Fibroblast of skin of left biceps (primary cell): Measurements from ENCODE around the gene ING3.
A peak's percentile ranks its signal among the peaks of the same experiment; 100 is the strongest.

Source experiments
- DNase-seq, 2 experiments: peaks; one replicate each; pipeline ENCODE4 v3.0.0-alpha.2; 2013; ENCODE audit warnings: low read depth in 2 of 2

The ING3 gene, protein sequence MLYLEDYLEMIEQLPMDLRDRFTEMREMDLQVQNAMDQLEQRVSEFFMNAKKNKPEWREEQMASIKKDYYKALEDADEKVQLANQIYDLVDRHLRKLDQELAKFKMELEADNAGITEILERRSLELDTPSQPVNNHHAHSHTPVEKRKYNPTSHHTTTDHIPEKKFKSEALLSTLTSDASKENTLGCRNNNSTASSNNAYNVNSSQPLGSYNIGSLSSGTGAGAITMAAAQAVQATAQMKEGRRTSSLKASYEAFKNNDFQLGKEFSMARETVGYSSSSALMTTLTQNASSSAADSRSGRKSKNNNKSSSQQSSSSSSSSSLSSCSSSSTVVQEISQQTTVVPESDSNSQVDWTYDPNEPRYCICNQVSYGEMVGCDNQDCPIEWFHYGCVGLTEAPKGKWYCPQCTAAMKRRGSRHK

DNA sequence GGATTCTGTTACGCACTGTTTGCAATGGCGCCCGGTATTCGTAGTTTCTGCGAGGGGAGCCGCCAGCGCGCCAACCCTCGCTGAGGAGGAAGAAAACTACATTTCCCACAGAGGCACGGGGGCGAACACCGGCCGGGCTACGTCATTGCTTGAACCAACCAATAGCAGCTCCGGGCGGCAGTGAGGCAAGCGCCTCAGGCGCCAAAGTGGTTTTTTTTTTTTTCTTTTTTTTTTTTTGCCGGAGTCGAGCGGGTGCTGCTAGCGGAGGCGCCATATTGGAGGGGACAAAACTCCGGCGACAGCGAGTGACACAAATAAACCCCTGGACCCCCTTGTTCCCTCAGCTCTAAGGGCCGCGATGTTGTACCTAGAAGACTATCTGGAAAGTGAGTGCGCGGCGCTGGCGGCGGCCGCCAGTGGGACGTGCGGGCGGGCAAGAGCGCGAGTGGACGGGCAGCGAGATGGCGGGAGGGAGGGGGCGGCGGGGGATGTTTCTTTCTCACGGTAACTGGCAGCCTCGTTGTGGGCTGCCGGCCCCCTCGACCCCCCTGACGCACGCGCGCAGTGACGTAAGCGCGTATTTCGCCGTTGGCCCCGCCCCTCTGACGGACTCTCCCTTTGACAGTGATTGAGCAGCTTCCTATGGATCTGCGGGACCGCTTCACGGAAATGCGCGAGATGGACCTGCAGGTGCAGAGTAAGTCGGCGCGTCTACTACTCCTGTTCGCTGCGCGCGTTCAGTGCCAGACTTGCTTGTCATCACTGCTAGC is at the start of gene ING3:
ING3 (plus strand) TSS at position 239 of the 770 bp plus-strand sequence; CDS start at position 359, 120 bp downstream.
- peak; percentile 92 to 93 for DNase-seq

DNA sequence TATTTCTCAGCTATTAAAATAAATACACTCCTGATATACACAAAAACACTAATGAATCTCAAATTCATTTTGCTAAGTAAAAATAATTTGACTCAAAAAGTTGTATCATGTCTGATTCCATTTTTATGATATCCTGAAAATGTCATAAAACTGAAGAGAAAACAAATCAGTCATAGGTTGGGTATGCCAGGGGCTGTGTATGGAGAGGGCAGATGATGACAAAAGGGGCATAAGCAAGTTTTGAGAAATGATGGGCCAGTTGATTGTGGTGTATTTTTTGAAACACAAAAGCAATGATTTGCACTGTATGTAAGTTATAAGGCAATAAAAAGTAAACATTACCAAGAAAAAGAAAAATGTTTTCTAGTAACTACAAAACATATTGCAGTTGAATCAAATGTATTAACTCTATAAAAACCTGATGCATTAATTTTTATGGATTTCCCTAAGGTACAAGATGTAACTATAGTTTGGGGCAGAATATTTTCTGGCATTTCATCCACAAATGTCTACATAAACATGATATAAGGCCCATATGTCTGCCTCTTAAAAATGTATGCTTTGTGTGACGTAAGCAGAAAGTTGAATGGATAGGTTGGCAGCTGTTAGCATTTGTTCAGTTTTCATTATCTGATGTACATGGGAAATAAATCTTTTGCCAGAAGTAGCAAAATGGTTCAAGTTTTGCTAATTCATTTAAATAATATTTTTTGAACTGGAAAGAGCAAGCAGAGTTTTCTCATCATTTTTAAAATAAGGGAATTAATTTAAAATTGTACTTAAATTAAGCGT is 35.1 kb upstream of the ING3 start:
- no peak for DNase-seq

DNA sequence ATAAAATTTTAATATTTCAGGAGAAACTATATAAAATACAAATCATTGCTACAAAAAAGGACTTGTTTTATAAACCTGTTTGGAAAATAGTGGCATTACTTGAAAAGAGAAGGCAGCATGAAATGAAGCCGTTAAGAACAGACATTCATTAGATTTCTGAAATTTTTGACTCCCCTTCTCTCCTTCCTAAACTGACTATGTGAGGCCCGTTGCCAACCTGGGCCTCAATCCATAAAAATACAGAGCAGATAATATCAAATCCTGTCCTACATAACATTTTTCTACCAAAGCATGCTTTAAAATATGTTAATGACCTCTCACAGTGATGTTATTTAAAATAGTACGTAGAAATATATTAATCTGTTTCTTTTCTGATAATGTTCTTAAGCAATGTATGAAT is 34.5 kb upstream of the ING3 start:
- DNase-seq, result no peak

DNA sequence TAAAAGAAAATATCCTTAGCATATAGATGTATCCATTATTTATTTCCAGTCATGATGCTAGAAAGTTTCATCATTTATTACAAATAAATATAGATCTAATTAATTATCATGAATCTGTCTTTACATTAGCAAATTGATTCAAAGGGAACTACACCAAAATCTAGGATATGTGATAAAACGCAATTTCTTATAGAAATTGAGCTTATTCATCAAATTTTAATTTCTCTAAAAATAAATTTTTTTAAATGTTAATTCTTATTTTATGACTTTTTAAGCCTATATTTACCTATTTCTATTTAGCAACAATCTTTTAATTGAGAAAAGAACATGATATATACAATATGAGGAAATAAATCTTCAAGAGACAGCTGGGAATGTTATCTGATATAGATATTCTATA is 34.0 kb upstream of the ING3 start:
- no peak for DNase-seq

DNA sequence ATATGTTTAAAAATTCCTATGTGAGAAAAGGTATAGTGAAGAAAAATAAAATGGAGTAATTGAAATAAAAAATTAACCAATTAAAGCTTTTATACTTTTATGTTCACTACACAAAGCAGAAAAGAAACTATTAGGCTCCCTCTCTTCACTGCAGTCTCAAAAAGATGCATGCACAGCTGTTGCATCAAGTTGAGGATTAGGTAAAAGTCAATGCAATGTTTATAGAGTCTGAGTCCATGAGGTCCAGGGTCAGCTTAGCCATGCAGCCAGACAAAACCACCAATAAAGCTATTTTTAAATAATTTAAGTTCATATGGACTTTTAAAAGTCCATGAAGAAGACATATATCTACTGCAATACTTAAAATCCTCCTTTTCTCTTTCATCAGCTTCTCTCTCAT is 31.1 kb upstream of the ING3 start:
- DNase-seq, result no peak

DNA sequence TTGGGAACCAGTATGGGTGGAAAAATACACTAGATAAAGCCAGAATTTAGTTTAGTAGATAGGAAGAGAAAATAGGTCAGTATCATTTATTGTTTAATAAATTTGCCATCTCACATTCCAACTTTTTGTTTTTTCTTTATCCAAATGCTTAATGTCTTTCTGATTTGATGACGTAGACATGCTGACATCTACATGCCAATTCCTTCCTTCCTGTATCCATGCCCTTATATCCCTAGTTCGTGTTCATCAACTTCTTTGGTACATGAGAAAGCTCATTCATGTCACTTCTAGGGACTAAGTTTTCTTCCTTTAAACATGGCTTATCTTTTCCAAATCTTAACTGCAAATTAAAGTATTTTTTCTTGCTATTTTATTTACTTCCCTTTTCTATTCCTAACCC is 30.5 kb upstream of the ING3 start:
- no peak for DNase-seq

DNA sequence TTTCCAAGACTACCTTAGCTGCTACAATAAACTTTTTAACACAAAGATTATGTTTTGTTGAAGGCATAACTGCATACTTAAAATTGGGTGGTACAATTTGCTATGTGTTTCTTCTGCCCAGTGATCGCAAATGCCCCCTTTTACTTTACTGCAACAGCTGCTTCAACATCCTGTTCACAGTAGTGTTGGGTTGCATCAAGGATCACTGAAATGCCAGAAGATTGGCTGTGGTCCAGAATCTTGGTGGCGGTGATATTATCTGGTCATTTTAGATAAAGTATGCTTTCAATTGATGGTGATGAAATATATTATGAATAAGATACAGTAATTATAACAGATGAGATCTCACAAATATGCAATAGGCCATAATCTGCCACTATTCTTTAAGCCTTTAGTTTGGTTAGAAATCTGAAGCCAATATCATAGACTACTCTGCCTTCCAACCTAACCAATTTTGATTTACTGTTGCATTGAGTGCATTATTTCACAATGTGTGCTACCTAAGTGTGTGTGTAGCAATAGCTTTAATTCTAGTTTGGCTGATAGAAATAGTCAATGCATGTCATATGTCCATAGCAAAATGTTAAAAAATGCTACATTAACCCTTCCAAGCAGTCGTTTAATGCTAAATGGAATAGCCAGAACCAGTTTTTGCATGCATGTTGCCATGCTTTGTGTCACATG is 29.8 kb upstream of the ING3 start:
- no peak for DNase-seq

DNA sequence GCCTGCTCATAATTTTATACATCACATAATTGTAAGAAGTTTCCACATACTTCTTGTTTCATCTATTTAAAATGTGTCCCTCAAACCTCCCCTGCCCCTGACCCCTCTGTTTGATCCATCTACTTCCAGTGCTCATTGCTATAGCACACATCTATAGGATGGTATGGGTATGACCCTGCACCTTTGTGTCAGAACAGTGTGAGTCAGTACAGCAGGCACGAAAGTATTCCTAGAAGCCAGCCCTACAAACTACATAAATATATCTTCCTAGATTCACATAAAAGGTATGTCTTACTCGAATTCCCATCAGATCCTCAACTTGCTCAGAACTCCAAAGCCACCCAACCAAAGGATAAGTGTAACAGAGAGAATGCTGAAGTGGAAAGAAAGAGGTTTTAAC is 25.7 kb upstream of the ING3 start:
- no peak for DNase-seq

DNA sequence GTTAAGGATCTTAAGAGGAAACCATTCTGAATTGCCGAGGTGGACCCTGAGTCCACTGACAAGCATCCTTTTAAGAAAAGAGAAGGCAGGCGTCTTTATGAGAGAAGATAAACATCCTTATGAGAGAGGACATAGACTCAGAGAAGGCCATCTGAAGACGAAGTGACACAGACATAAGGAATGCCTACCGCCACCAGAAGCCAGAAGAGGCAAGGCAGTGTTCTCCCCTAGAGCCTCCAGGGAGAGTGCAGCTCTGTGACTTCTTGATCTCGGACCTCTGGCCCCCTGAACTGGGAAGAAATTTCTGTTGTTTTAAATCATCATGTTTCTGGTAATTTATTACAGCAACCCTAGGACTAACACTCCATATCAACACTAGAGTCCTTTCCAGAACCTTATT is 25.2 kb upstream of the ING3 start:
- no peak for DNase-seq

DNA sequence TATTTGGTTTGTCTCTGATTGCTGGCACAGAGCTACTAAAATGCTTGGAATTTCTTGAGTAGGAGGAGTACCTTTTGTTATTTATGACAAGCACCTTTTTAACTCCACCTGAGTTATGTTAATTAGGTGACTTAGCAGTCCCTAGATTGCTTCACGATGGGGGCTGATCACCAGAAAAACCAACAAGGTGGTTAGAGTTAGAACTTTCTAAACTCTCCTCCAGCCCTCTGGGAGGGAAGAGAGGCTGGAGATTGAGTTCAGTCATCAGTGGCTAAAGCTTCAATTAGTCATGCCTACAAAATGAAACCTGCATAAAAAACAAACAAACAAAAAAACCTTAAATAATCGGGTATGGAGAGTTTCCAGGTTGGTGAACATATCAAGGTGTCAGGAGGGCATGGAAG is 23.6 kb upstream of the ING3 start:
- DNase-seq, result no peak

DNA sequence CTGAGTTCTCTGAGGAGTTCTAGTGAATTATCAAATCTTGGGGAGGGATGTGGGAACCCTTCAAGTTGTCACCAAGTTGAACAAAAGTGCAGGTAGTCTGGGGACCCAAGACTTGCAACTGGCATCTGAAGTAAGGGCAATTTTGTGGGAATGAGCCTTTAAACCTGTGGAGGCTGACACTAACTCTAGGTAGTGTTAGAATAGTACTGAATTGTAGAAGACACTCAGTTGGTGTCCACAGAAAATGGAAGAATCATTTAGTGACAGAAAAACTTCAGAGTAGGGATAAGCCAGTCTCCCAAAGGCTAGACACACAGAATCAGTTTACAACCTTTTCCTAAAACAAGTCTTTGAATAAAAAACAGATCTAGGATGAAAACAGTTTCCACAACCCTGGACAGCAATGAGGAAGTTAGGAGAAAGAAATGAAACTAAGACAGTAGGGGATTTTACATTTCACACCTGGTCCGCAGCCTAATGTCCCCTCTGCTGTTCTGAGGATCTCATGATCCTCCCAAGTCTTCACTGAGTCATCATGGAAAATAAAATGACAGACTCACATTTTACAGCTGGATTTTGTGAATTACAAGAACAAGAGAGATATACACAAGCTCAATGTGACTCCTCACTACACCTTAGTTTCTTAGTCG is 23.0 kb upstream of the ING3 start:
- DNase-seq, result no peak

DNA sequence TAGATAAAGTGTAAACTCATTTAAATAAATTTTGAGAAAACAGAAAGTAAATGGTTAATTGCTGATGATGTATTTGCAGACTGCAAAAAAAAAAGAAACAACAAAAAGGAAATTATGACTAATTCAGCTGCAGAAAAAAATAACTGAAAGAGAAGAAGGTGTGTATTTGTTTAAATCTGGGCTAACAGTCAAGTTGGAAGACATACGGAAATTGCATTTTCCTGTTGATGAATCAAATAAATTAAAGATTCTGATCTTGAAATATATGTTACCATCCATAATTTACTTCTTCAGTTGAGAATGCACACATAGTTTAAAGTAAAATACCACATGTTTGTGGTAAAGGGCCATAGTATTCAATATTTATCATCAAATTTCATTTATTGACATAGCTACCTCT is 19.3 kb upstream of the ING3 start:
- DNase-seq, result no peak

DNA sequence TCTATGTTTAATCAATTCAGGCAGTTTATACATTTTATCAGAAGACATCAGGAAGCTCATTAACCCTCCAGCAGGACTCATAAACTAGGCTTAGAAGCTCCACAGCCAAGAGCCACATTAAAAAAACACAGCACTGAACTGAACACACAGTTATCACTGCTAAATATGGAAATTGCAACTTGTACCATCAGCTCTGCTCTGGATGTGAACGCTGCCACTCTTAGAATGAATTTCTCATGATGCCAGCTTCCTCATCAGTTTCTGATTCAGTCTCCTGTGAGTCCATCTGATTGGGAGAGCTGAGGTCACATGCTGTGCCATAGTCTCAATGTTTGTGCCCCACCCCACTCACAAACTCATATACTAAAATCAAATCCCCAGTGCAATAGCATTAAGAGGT is 17.1 kb upstream of the ING3 start:
- no peak for DNase-seq

DNA sequence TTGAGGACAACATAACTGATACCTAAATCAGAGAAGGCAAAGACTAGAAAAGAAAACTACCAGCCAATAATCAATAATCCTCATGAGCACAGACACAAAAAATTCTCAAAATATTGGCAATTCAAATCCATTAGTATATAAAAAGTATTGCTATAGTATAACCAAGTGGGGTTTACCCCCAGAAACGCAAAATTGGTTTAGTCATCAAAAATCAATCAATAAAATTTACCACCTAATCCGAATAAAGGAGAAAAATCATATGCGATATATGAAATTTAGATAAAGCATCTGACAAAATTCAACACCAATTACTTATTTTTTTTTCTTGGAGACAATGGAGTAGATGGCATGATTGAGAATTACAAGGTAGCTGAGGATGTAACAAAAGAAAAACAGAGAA is 11.2 kb upstream of the ING3 start:
- DNase-seq, result no peak

DNA sequence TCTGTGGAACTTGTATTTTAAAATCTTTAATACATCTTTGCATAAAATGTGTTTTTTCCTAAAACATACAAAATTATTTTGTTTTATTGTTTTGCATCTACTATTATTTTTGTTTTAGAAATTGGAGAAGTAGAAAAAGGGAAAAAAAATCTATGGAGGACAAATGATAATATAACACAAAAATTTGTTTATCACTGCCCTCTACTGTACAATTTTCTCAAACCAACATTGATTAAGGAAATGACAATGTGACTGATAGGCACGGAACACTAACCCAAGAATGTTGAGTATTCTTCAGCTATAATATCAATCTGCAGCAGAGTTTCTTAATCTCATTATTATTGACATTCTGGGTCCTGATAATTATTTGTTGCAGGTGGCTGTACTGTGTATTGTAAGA is 9.5 kb upstream of the ING3 start:
- no peak for DNase-seq

DNA sequence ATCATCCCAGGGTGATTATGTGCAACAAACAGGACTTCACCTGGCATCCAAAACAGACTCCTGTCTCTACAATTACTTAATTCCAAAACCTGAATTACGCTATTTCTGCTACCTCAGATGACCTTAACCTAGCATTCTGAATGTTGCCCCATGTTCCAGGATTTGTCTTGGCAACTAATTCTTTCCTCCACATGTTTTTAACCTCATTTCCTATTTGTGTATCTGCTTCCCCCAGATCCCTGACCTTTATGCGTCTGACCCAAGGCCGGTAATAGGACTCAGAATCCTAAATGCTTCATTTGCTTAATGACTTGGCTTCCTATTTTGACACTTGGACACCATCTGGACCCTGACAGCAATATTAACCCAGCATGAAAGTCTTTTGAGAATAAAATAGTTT is 8.7 kb upstream of the ING3 start:
- DNase-seq, result no peak

DNA sequence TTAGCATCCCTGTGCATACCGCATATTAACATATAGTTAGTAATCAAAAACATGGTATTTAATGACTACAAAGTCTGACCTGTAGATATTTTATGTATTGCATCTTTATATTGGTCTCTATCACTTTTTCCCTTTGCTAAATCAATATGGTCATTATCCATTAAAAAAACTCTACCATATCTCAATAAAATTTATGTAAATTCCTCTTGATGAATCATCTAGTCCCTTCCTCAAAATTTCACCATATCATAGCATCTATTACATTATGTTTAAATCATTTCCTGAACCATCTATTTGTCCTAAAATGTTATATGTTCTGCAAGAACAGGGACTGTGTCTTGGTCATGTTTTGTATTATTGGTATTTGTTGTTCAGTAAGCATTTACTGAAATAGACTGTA is 7.7 kb upstream of the ING3 start:
- DNase-seq, result no peak

DNA sequence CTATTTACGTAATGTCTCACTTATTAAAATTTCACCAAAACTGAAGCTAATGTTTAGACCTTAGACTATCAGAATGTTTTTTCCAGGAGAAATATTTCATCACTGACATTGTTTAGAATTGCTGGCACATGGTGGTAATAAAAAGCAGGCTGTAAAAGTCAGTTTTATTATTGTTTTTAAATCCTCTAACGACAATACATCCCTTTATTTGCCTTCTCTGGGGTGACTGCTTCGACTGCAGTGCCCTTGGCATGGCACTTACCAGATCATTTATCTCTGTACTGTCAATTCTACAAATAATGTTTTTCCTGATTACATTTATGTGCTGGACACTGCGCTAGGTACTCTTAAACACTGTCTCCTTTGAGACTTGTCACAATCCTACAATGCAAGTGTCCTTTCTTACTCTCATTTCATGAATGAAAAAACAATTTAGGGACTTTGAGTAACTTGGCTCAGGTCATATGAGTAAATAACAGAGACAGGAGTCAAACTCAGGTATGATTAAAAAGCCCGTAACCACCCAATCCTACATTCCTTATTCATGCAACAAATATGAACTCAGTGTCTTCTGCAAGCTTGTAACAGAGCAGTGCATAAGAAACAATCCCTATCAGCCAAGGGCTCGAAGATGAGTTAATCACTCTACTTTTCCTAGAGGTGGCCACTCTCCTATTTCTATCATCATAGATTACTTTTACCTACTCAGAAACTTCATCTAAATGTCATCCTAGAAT is 5.6 kb upstream of the ING3 start:
- no peak for DNase-seq

DNA sequence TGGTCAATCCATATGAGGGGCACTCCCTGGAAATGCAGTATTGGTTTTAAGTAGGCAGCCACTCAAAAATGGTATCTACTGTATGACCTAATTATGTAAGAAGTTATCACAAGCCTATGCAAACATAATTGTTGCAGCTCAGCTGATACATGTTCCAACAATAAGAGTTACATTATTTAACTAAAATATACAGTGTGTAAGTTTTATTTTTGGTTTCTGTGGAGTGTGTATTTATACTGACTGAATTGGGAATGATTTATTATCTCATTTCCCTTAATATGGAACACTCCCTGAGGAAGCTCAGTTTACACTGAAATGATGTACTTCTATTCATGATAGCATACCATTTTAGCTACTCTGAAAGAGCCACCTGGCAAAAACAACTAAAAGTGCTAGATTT is 2.6 kb upstream of the ING3 start:
- DNase-seq, result no peak

DNA sequence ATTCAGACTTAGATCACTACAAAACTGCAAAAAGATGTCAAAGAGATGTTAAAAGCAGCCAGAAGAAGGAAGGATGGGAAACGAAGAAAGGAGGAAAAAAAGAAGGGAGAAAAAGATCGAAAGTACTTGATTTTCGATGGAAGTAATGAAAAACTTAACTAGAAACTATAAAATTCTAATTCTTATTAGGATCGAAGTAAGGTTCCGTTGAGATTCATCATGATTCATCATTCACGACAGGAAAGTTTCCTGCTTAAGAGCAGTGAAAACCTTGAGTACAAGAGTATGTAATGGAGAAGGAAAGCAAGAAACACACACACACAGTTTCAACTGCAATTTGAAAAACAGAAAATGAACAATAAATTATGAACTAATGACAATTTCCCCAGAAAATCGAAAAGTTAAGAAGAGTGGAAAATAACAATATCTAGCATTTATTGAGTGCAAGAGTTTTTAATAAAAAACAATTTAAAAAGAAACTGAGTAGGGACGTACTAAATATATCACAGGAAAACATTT is 1.1 kb upstream of the ING3 start:
- no peak for DNase-seq
